Inflammatory macrophage treated with lipopolysaccharide for 1 hour (primary cell): Measurements from ENCODE around the gene KIR3DL2.
"Not testable (repeated sequence)": the region's sequence is repeated elsewhere in the genome, so short reads cannot be mapped to it uniquely, and the experiment has no call there.

ENCODE experiments used
- DNase-seq, 2 donors: peaks; one replicate each; pipeline ENCODE4 v3.0.0-alpha.2; 2020 to 2022

Gene KIR3DL2

DNA sequence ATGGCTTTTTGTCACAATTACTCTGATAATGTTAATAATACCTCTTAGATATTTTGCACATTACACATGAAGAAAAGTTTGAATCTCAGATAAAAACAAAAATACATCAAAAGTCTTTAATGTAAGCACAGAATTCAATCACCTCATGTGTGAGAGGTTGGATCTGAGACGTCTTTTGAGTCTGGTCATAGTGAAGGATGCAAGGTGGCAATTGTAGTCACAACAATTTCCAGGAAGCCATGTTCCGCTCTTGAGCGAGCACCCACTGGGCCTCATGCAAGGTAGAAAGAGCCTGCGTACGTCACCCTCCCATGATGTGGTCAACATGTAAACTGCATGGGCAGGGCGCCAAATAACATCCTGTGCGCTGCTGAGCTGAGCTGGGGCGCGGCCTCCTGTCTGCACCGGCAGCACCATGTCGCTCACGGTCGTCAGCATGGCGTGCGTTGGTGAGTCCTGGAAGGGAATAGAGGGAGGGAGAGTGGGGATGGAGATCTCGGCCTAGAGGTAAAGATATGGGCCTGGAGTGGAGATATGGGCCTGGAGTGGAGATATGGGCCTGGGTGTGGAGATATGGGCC, at the start of gene KIR3DL2:
TSS of gene KIR3DL2 (plus strand) at position 383 of the 580 bp plus-strand sequence. CDS start at position 416, 33 bp downstream.
- not testable (repeated sequence) for DNase-seq

DNA sequence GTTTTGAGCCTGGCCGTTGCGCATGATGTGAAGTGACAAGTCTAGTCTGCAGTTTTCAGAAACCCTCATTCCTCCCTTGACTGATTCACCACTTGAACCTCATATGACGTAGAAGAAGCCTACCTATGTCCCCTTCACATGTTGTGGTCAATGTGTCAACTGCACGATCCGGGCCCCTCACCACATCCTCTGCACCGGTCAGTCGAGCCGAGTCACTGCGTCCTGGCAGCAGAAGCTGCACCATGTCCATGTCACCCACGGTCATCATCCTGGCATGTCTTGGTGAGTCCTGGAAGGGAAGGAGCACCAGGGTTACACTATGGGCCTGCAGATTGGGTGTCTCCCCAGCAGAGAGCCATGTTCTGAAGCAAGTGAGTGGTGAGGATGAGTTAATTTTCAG, 46.8 kb upstream of the KIR3DL2 start, which contains the start of gene KIR2DL4:
TSS of gene KIR2DL4 (plus strand) at position 201 of the 400 bp plus-strand sequence. CDS start at position 243, 42 bp downstream.
- no peak for DNase-seq

DNA sequence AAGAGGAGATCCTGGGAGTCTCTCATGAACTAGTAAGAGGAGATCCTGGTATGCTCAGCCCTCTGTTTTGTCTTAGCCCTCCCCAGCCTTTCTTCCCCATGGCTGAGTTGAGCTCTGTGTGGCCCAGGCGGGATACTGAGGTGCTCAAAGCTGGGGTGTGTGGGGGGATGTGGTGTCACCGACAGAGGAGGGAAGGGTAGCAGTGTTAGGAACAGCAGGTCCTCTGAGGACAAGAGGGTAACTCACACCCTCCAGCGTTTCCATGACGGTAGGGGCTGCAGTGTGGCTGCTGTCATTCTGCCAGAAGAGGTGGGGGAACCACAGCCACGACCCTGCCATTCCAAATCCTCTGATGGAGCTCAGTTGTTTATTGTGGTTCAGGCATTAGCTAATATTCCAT, 46.1 kb upstream of the KIR3DL2 start:
- no peak for DNase-seq

DNA sequence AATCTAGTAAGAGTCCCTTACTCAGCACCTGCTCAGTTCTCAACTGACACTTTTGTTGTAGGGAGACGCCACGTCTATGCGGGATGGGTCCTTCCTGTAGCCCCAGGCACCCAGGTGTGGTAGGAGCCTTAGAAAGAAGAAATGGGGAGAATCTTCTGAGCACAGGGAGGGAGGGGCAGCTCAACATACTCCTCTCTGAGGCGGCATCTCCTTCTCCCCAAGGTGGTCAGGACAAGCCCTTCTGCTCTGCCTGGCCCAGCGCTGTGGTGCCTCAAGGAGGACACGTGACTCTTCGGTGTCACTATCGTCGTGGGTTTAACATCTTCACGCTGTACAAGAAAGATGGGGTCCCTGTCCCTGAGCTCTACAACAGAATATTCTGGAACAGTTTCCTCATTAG, 45.7 kb upstream of the KIR3DL2 start:
- DNase-seq = no peak

DNA sequence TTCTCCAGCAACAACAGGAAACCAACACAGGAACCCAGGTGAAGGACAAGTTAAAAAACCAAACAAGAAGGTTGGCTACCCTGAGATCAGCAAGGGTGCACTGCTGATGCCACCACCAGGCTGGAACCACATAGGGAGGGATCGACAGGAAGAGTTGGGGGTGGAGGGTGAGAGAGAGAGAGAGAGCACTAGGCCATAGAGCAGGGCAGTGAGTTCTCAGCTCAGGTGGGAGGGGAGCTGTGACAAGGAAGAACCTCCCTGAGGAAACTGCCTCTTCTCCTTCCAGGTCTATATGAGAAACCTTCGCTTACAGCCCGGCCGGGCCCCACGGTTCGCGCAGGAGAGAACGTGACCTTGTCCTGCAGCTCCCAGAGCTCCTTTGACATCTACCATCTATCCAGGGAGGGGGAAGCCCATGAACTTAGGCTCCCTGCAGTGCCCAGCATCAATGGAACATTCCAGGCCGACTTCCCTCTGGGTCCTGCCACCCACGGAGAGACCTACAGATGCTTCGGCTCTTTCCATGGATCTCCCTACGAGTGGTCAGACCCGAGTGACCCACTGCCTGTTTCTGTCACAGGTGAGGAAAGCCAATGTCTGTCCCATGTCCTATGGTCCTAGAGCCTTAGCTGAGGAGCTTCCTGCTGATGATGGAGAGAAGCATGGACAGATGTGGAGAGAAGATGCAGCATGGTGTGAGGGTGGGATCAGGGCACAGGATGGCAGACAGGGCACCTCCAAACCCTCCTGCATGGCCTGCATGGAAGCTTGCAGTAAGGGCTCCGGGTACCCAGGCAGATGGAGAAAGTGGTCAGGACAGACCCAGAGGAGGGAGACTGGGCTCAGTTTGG, 44.4 kb upstream of the KIR3DL2 start:
- DNase-seq = no peak

DNA sequence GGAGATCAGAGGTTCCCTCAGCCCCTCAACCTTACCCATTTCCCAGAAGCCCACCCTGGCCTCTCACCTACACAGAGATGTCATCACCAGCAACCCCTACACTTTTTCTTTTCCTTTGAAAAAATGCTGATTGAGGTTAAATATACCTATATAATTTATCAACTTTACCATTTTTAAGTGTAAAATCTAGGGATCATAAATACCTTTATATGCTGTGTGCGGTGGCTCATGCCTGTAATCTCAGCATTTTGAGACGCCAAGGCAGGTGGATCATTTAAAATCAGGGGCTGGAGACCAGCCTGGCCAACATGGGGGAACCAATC, 43.8 kb upstream of the KIR3DL2 start:
- DNase-seq = no peak

DNA sequence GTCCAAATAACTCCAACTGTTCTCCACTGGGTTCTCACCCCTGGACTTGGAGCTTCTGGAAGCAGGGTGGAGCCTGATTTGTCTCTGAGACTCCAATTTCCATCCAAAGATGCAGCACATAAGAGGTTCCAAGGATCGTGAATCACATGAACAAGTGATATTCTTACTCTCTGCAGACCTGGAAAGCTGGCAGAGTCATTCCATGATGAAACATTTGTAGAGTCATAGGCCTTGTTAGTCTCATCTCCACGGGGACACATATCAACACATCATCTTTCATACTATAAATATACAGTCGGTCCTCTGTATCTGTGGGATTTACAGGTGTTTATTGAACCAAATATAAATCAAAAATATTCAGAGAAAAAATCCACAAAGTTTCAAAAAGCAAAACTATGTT, 35.7 kb upstream of the KIR3DL2 start:
- not testable (repeated sequence) for DNase-seq

DNA sequence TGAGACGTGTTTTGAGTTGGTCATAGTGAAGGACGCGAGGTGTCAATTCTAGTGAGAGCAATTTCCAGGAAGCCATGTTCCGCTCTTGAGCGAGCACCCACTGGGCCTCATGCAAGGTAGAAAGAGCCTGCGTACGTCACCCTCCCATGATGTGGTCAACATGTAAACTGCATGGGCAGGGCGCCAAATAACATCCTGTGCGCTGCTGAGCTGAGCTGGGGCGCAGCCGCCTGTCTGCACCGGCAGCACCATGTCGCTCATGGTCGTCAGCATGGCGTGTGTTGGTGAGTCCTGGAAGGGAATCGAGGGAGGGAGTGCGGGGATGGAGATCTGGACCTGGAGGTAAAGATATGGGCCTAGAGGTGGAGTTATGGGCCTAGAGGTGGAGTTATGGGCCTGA, 34.0 kb upstream of the KIR3DL2 start, which contains the start of gene KIR3DL1:
TSS of gene KIR3DL1 (plus strand) at position 218 of the 400 bp plus-strand sequence.
- DNase-seq = not testable (repeated sequence)

DNA sequence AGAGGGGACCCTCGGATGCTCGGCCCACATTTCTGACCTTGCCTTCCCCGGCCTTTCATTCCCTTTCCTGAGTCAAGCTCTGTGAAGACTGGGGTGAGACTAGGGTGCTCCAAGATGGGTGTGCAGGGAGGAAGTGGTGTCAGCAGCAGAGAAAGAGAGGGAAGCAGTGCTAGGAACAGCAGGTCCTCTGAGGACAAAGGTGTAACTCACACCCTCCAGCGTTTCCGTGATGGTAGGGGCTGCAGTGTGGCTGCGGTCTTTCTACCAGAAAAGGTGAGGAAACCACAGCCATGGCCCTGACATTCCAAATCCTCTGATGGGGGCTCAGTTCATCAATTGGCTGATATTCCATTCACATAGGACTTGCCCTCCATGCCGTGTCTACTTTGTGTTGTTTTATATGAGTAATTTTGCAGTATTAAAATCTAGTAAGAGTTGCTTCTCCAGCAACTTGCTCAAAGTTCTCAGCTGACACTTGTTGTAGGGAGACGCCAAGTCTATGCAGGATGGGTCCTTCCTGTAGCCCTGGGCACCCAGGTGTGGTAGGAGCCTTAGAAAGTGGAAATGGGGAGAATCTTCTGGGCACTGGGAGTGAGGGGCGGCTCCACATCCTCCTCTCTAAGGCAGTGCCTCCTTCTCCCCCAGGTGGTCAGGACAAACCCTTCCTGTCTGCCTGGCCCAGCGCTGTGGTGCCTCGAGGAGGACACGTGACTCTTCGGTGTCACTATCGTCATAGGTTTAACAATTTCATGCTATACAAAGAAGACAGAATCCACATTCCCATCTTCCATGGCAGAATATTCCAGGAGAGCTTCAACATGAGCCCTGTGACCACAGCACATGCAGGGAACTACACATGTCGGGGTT, 32.3 kb upstream of the KIR3DL2 start:
- no peak for DNase-seq

DNA sequence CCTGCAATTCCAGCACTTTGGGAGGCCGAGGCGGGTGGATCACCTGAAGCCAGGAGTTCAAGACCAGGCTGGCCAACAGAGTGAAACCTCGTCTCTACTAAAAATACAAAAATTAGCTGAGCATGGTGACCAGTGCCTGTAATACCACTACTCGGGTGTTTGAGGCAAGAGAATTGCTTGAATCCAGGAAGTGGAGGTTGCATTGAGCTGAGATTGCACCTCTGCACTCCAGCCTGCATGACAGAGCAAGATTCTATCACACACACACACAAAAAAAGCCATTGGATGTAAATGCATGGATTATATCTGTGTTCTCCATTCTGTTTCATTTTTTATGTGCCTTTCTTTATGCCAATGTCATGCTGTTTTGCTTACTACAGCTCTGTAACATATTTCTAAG, 25.8 kb upstream of the KIR3DL2 start:
- DNase-seq = peak in 1 of 2 donors; percentile 30

DNA sequence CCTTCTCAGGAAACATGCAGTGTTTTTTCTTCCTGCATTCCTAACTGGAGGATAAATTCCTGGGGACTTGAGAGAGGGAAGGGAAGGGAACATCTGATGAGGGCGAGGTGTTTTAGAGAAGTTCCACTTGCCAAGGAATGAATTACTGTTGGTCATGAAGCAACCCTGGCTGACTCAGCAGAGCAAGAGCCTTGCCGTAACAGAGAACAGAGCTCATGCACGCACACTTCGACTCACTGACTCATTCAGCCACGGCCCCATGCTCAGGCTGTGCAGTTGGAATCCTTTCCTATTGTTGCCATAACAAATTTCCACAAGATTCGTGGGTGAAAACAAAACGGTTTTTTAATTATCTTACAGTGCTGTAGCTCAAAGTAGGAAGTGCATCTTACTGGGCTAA, 24.9 kb upstream of the KIR3DL2 start:
- DNase-seq = not testable (repeated sequence)

DNA sequence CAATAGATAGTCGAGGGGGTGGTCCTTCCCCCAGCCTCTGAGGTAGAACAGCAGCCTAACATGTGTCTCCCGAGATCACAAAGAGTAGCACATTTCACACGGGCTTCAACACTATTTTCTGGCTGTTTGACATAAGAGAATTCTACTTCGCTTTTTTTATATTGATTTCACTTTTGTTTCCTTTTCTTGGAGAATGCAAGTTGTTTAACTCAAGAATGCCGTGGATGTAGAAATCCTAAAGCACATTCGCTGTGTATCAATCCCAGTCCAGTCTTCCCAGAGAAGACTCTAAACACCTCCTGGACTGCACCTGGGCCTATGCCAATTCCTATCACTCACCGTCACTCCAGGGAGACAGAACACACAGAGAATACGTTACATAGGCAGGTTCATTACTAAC, 22.2 kb upstream of the KIR3DL2 start:
- peak; percentile 26 to 47 for DNase-seq

DNA sequence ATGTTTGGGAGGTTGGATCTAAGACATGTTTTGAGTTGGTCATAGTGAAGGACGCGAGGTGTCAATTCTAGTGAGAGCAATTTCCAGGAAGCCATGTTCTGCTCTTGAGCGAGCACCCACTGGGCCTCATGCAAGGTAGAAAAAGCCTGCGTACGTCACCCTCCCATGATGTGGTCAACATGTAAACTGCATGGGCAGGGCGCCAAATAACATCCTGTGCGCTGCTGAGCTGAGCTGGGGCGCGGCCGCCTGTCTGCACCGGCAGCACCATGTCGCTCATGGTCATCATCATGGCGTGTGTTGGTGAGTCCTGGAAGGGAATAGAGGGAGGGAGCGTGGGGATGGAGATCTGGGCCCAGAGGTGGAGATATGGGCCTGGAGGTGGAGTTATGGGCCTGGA, 17.7 kb upstream of the KIR3DL2 start, which contains the start of gene KIR2DS4:
TSS of gene KIR2DS4 (plus strand) at position 181 of the 400 bp plus-strand sequence.
- DNase-seq = not testable (repeated sequence)

DNA sequence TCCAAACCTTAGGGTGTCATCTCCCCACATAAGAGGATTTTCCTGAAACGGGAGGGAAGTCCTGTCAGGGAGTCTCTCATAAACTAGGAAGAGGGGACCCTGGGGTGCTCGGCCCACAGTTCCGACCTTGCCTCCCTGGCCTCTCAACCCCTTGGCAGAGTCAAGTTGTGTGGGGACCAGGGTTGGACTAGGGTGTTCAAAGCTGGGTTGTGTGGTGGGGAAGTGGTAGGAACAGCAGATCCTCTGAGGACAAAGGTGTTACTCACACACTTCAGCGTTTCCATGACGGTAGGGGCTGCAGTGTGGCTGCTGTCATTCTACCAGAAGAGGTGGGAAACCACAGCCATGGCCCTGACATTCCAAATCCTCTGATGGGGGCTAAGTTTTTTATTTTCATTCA, 15.1 kb upstream of the KIR3DL2 start:
- not testable (repeated sequence) for DNase-seq

DNA sequence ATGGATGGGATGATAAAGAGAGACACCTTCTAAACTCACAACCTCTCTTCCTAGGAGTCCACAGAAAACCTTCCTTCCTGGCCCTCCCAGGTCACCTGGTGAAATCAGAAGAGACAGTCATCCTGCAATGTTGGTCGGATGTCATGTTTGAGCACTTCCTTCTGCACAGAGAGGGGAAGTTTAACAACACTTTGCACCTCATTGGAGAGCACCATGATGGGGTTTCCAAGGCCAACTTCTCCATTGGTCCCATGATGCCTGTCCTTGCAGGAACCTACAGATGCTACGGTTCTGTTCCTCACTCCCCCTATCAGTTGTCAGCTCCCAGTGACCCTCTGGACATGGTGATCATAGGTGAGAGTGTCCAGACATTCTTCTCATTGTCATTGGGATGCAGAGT, 12.7 kb upstream of the KIR3DL2 start:
- peak; percentile 71 to 82 for DNase-seq

DNA sequence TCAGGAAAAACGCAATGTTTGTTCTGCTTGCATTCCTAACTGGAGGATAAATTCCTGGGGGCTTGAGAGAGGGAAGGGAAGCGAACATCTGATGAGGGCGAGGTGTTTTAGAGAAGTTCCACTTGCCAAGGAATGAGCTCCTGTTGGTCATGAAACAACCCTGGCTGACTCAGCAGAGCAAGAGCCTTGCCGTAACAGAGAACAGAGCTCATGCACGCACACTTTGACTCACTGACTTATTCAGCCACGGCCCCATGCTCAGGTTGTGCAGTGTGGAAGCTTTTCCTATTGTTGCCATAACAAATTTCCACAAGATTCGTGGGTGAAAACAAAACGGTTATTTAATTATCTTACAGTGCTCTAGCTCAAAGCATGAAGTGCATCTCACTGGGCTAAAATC, 7.1 kb upstream of the KIR3DL2 start:
- not testable (repeated sequence) for DNase-seq

DNA sequence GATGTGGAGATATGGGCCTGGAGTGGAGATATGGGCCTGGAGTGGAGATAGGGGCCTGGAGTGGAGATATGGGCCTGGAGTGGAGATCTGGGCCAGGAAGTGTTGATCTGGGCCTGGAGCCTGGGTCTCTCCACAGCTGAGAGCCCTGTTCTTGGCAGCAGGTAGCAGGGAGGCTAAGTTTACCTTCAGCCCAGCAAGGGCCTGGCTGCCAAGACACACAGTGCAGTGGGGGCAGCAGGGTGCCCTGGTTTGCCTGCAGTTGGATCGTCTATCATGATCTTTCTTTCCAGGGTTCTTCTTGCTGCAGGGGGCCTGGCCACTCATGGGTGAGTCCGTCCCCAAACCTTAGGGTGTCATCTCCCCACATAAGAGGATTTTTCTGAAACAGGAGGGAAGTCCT, 687 bp downstream of the KIR3DL2 start:
- DNase-seq = no peak

DNA sequence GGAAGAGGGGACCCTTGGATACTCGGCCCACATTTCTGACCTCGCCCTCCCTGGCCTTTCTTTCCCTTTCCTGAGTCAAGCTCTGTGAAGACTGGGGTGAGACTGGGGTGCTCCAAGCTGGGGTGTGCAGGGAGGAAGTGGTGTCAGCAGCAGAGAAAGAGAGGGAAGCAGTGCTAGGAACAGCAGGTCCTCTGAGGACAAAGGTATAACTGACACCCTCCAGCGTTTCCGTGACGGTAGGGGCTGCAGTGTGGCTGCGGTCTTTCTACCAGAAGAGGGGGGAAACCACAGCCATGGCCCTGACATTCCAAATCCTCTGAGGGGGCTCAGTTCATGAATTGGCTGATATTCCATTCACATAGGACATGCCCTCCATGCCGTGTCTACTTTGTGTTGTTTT, 1.1 kb downstream of the KIR3DL2 start:
- no peak for DNase-seq

DNA sequence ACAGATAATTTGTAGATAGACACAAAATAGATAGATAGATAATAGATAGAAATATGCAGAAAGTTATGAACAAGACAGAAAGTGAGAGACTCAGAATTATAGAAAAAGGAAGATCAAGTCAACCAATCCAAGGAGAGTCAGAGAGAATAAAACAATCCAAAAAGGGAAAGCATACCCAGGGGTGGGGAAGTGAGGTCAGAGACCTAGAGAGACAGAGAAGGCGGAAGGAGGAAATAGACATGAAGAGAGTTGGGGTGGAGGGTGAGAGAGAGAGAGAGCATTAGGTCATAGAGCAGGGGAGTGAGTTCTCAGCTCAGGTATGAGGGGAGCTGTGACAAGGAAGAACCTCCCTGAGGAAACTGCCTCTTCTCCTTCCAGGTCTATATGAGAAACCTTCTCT, 5.0 kb downstream of the KIR3DL2 start:
- DNase-seq = peak; percentile 18 to 27

DNA sequence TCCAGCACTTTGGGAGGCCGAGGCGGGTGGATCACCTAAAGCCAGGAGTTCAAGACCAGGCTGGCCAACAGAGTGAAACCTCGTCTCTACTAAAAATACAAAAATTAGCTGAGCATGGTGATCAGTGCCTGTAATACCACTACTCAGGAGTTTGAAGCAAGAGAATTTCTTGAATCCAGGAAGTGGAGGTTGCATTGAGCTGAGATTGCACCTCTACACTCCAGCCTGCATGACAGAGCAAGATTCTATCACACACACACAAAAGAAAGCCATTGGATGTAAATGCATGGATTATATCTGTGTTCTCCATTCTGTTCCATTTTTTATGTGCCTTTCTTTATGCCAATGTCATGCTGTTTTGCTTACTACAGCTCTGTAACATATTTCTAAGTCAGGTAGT, 8.2 kb downstream of the KIR3DL2 start:
- not testable (repeated sequence) for DNase-seq

DNA sequence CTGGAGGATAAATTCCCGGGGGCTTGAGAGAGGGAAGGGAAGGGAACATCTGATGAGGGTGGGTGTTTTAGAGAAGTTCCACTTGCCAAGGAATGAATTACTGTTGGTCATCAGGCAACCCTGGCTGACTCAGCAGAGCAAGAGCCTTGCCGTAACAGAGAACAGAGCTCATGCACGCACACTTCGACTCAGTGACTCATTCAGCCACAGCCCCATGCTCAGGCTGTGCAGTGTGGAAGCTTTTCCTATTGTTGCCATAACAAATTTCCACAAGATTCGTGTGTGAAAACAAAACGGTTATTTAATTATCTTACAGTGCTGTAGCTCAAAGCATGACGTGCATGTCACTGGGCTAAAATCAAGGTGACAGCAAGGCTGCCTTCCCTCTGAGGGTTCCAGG, 9.2 kb downstream of the KIR3DL2 start:
- DNase-seq = peak; percentile 55 to 58

DNA sequence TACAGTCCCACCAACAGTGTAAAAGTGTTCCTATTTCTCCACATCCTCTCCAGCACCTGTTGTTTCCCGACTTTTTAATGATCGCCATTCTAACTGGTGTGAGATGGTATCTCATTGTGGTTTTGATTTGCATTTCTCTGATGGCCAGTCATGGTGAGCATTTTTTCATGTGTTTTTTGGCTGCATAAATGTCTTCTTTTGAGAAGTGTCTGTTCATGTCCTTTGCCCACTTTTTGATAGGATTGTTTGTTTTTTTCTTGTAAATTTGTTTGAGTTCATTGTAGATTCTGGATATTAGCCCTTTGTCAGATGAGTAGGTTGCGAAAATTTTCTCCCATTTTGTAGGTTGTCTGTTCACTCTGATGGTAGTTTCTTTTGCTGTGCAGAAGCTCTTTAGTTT, 13.2 kb downstream of the KIR3DL2 start:
- DNase-seq = not testable (repeated sequence)

DNA sequence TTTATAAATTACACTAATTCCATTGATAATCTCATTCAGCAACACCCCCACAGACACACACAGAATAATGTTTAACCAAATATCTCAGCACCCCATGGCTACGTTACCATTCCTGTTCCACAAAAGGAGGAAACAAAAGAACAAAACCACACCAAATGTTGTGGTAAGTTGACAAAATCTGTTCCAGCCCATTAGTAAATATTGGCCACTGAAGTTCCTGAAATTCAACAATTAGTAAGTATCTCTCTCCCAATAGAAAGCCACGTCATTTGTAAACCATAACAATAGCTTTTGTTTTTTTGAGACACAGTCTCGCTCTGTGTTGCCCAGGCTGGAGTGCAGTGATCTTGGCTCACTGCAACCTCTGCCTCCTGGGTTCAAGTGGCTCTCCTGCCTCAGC, 21.5 kb downstream of the KIR3DL2 start:
- peak; percentile 48 to 64 for DNase-seq
